SU-DHL-6 (cell line): ENCODE results near the gene PHACTR3.

Source experiments
- H2AFZ ChIP-seq: fragments of 200-600 bp; sonication (generic); 2 replicates; pipeline ENCODE4 v1.6.1; 2014; ENCODE audit warnings: low read depth, mild to moderate bottlenecking, moderate library complexity, mixed read lengths, antibody characterized with exemption, low read length; ENCODE audit not compliant: severe bottlenecking
- H3F3A ChIP-seq: fragments of 200-600 bp; shearing (Covaris generic); 2 replicates; pipeline ENCODE4 v1.6.0; 2016; ENCODE audit warnings: antibody characterized with exemption, mild to moderate bottlenecking; ENCODE audit not compliant: insufficient read depth
- H3K27ac ChIP-seq: fragments of 200-600 bp; sonication (generic); 2 replicates; pipeline ENCODE4 v1.5.1; 2016; ENCODE audit warnings: low read depth, mild to moderate bottlenecking, low read length, moderate library complexity, mixed read lengths
- H3K27me3 ChIP-seq: fragments of 200-600 bp; sonication (generic), shearing (Covaris generic); 2 replicates; pipeline ENCODE4 v1.6.0; 2014; ENCODE audit warnings: mild to moderate bottlenecking, low read length
- H3K36me3 ChIP-seq: fragments of 200-600 bp; sonication (generic); 2 replicates; pipeline ENCODE4 v1.6.1; 2014; ENCODE audit warnings: mild to moderate bottlenecking, low read length, mixed read lengths
- H3K4me2 ChIP-seq: fragments of 300-600, 200-600 bp; shearing (Covaris generic), sonication (generic); 2 replicates; pipeline ENCODE4 v1.6.0; 2014; ENCODE audit warnings: low read length, low read depth, mild to moderate bottlenecking; ENCODE audit not compliant: poor library complexity, severe bottlenecking
- H3K4me3 ChIP-seq: fragments of 200-600 bp; sonication (generic); 2 replicates; pipeline ENCODE4 v1.5.1; 2014; ENCODE audit warnings: antibody characterized with exemption, low read length, mild to moderate bottlenecking, mixed read lengths; ENCODE audit not compliant: insufficient read depth, poor library complexity, severe bottlenecking
- H3K79me2 ChIP-seq: fragments of 200-600 bp; sonication (generic); 2 replicates; pipeline ENCODE4 v1.6.1; 2014; ENCODE audit warnings: mild to moderate bottlenecking, low read length, moderate library complexity; ENCODE audit not compliant: insufficient read depth
- H3K9ac ChIP-seq: fragments of 200-600 bp; sonication (generic); 2 replicates; pipeline ENCODE4 v1.7.0; 2014; ENCODE audit warnings: mild to moderate bottlenecking, low read length
- H3K9me2 ChIP-seq: fragments of 200-600 bp; sonication (generic); replicated peaks from 2 replicates; pipeline ENCODE4 v1.6.1; 2014; ENCODE audit warnings: low read length; ENCODE audit not compliant: insufficient read depth
- H3K9me3 ChIP-seq: fragments of 200-600 bp; sonication (generic); 2 replicates; pipeline ENCODE4 v1.6.1; 2014; ENCODE audit warnings: low read length, mixed read lengths; ENCODE audit not compliant: insufficient read depth
- H4K20me1 ChIP-seq: fragments of 200-600 bp; sonication (generic); 2 replicates; pipeline ENCODE4 v1.6.1; 2014; ENCODE audit warnings: low read depth, mild to moderate bottlenecking, antibody characterized with exemption, low read length, moderate library complexity, mixed read lengths
- CTCF ChIP-seq: fragments of 200-600 bp; sonication (generic); IDR thresholded peaks from one replicate; pipeline ENCODE4 v1.5.1; 2017; ENCODE audit warnings: antibody characterized with exemption, mild to moderate bottlenecking, low read length, moderate library complexity; ENCODE audit not compliant: insufficient read depth, poor library complexity, severe bottlenecking
- EZH2phosphoT487 ChIP-seq: fragments of 200-600 bp; sonication (generic), shearing (Covaris generic); conservative IDR thresholded peaks from 2 replicates; pipeline ENCODE4 v1.6.1; 2018; ENCODE audit warnings: mild to moderate bottlenecking, antibody characterized with exemption, low read length, moderate library complexity, mixed read lengths

The PHACTR3 gene

DNA sequence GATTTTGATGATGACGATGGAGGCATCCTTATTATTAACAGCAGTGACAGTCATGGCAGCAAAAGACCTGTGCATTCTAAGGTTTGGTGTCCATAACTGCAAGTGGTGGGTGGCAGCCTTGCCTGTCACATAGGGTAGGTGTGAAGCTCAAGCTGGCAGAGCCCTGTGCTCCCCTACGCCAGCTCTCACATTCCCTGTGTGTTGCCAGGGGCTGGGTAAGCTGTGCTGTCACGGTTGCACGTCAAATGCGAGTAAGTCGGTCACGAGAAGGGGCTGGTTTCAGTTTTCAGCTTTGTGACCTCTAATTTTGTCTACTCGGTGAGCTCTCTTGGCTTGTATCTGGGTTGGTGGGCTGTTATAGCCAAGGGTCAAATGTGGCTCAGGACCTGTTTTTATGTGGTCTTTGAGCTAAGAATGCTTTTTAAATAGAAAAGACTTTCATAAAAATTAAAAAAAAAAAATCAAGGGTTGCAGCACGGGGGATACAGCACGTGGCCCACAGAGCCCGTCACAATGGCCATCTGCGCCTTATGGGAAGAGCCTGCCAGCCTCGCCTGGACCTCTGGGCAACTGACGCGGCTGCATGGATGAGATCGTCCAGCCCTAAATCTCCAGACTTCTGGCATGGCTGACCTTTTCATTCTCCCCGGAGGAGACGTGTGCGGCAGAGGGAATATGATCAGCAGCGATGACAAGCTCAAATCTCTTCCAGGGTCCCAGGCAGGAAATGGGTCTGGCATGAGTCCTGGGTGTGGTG lies 148.5 kb downstream of the PHACTR3 start:
- no peaks in the 10 kb centered on the region for H3F3A ChIP-seq
- H3K27me3 ChIP-seq: no peaks in the 10 kb centered on the region
- H3K4me2 ChIP-seq: no peak overlapping the region
- H3K9me2 ChIP-seq: no peaks in the 10 kb centered on the region
- no peaks in the 10 kb centered on the region for H3K9me3 ChIP-seq
- no peak overlapping the region for H3K9ac ChIP-seq
- H3K36me3 ChIP-seq: no peaks in the 10 kb centered on the region
- H2AFZ ChIP-seq: no peak overlapping the region
- no peak overlapping the region for H3K4me3 ChIP-seq
- H4K20me1 ChIP-seq: no peaks in the 10 kb centered on the region
- H3K27ac ChIP-seq: no peak overlapping the region
- no peaks in the 10 kb centered on the region for H3K79me2 ChIP-seq
- no peak for TF ChIP-seq CTCF
- no peak for TF ChIP-seq EZH2phosphoT487

- H3K27me3 ChIP-seq: no peaks in the 10 kb centered on the region; the same call in 1 of the 2 replicates
- no peak overlapping the region for H3K4me2 ChIP-seq
- H2AFZ ChIP-seq: no peak overlapping the region
- no peak overlapping the region for H3K4me3 ChIP-seq
- no peak overlapping the region for H3K9ac ChIP-seq
- TF ChIP-seq CTCF (no peak), EZH2phosphoT487 (no peak)
- no peaks in the 10 kb centered on the region for H3K9me2 ChIP-seq
- no peaks in the 10 kb centered on the region for H3K9me3 ChIP-seq
- H3F3A ChIP-seq: no peaks in the 10 kb centered on the region
- no peak overlapping the region for H3K27ac ChIP-seq
- H3K36me3 ChIP-seq: no peaks in the 10 kb centered on the region
- H4K20me1 ChIP-seq: no peaks in the 10 kb centered on the region
- H3K79me2 ChIP-seq: no peaks in the 10 kb centered on the region
Observed at GRCh38 chr20:59753836-59754235, 149.5 kb downstream of the PHACTR3 start.

- Histone ChIP-seq H3K36me3 (no peaks in the 10 kb centered on the region), H3K4me3 (no peak overlapping the region), H3K9ac (no peak overlapping the region), H3K27me3 (no peaks in the 10 kb centered on the region; the same call in 1 of the 2 replicates), H4K20me1 (no peaks in the 10 kb centered on the region), H3K4me2 (no peak overlapping the region), H3K9me3 (no peaks in the 10 kb centered on the region), H3F3A (no peaks in the 10 kb centered on the region), H3K27ac (no peak overlapping the region), H3K79me2 (no peaks in the 10 kb centered on the region), H3K9me2 (no peaks in the 10 kb centered on the region), H2AFZ (no peak overlapping the region)
- TF ChIP-seq CTCF (no peak), EZH2phosphoT487 (no peak)
Observed at GRCh38 chr20:59754551-59754950, 150.2 kb downstream of the PHACTR3 start.
